Thymus (tissue), 14 donors: Measurements from ENCODE around the gene ICOS. TPM values are rescaled to one million over a fixed set of nuclear protein-coding genes. Genes with fewer than 3 reads are reported as not detected.
A peak's percentile ranks its signal among the peaks of the same experiment; 100 is the strongest.

ENCODE experiments used
- DNase-seq, 9 donors: peaks; one replicate each; pipeline ENCODE4 v3.0.0-alpha.2; 2013; ENCODE audit warnings: low spot score in 9 of 9, low read depth in 6 of 9, missing footprints in 1 of 9
- H3K27ac ChIP-seq, 2 donors: one replicate each; pipeline ENCODE4 v1.5.1; 2013; ENCODE audit warnings: control low read depth in 1 of 2, low read depth in 1 of 2, low read length in 1 of 2, mild to moderate bottlenecking in 1 of 2, moderate library complexity in 1 of 2
- H3K27me3 ChIP-seq, 2 donors: one replicate each; pipeline ENCODE4 v1.5.1; 2013; ENCODE audit warnings: low read length in 1 of 2; ENCODE audit not compliant: control insufficient read depth in 2 of 2, insufficient read depth in 1 of 2
- H3K36me3 ChIP-seq, 2 donors: one replicate each; pipeline ENCODE4 v1.5.1; 2013; ENCODE audit warnings: low read length in 1 of 2, mild to moderate bottlenecking in 1 of 2, moderate library complexity in 1 of 2; ENCODE audit not compliant: control insufficient read depth in 2 of 2, insufficient read depth in 2 of 2
- H3K4me1 ChIP-seq, 2 donors: one replicate each; pipeline ENCODE4 v1.5.1; 2013; ENCODE audit warnings: low read length in 2 of 2; ENCODE audit not compliant: control insufficient read depth in 2 of 2, insufficient read depth in 2 of 2
- H3K4me3 ChIP-seq, 2 donors: one replicate each; pipeline ENCODE4 v1.5.1; 2013; ENCODE audit warnings: low read length in 2 of 2, control low read depth in 1 of 2, mild to moderate bottlenecking in 1 of 2
- H3K9me3 ChIP-seq, 2 donors: one replicate each; pipeline ENCODE4 v1.5.1; 2013; ENCODE audit warnings: low read length in 1 of 2, mild to moderate bottlenecking in 1 of 2; ENCODE audit not compliant: control insufficient read depth in 2 of 2, insufficient read depth in 1 of 2
- WGBS: extraction: QIAGEN DNeasy Blood & Tissue Kit; methylation state at CpG from one replicate; pipeline ENCODE4 v1.1.7; 2013; 5-methylcytosine and 5-hydroxymethylcytosine counted together
- long read RNA-seq, 10 donors: transcript quantifications; one replicate each; lab custom pipeline, GENCODE V29; 2026
- polyA plus RNA-seq: library from polyadenylated mRNA; stranded (reverse); fragments of 200-250 nt; gene quantifications from one replicate; pipeline ENCODE4 v1.2.3, GENCODE V29; 2013
- total RNA-seq: library from RNA; stranded (reverse); fragments of 120-200 nt; gene quantifications from one replicate; pipeline ENCODE4 v1.2.4, GENCODE V29; 2013
- donor health status: healthy.

The ICOS gene, protein sequence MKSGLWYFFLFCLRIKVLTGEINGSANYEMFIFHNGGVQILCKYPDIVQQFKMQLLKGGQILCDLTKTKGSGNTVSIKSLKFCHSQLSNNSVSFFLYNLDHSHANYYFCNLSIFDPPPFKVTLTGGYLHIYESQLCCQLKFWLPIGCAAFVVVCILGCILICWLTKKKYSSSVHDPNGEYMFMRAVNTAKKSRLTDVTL
- total RNA-seq (67.8 TPM), polyA plus RNA-seq (16.9 TPM)
- long read RNA-seq, donor 1, partial matches to known transcripts = 0 of 1 reads
- long read RNA-seq, donor 1, other reads (novel, unspliced or antisense) = 0 of 1 reads
- long read RNA-seq, donor 2, transcript ICOS-201 (5 exons, 2,645 nt) = major isoform, 11 of 38 reads
- long read RNA-seq, donor 2, partial matches to known transcripts = 27 of 38 reads
- long read RNA-seq, donor 2, other reads (novel, unspliced or antisense) = 0 of 38 reads
- long read RNA-seq, donor 3, transcript ICOS-201 (5 exons, 2,645 nt) = major isoform, 10 of 36 reads
- long read RNA-seq, donor 3, partial matches to known transcripts = 26 of 36 reads
- long read RNA-seq, donor 3, other reads (novel, unspliced or antisense) = 0 of 36 reads
- long read RNA-seq, donor 4, transcript ICOS-201 (5 exons, 2,645 nt) = major isoform, 5 of 30 reads
- long read RNA-seq, donor 4, partial matches to known transcripts = 25 of 30 reads
- long read RNA-seq, donor 4, other reads (novel, unspliced or antisense) = 0 of 30 reads
- long read RNA-seq, donor 5, transcript ICOS-201 (5 exons, 2,645 nt) = major isoform, 25 of 59 reads
- long read RNA-seq, donor 5, partial matches to known transcripts = 34 of 59 reads
- long read RNA-seq, donor 5, other reads (novel, unspliced or antisense) = 0 of 59 reads
- long read RNA-seq, donor 6, transcript ICOS-201 (5 exons, 2,645 nt) = major isoform, 6 of 6 reads
- long read RNA-seq, donor 6, partial matches to known transcripts = 0 of 6 reads
- long read RNA-seq, donor 6, other reads (novel, unspliced or antisense) = 0 of 6 reads
- long read RNA-seq, donor 7, transcript ICOS-201 (5 exons, 2,645 nt) = major isoform, 11 of 11 reads
- long read RNA-seq, donor 7, partial matches to known transcripts = 0 of 11 reads
- long read RNA-seq, donor 7, other reads (novel, unspliced or antisense) = 0 of 11 reads
- long read RNA-seq, donor 8, transcript ICOS-201 (5 exons, 2,645 nt) = major isoform, 5 of 5 reads
- long read RNA-seq, donor 8, partial matches to known transcripts = 0 of 5 reads
- long read RNA-seq, donor 8, other reads (novel, unspliced or antisense) = 0 of 5 reads
- long read RNA-seq, donor 9, transcript ICOS-201 (5 exons, 2,645 nt) = major isoform, 9 of 14 reads
- long read RNA-seq, donor 9, partial matches to known transcripts = 5 of 14 reads
- long read RNA-seq, donor 9, other reads (novel, unspliced or antisense) = 0 of 14 reads
- long read RNA-seq, donor 10, transcript ICOS-201 (5 exons, 2,645 nt) = major isoform, 18 of 36 reads
- long read RNA-seq, donor 10, partial matches to known transcripts = 18 of 36 reads
- long read RNA-seq, donor 10, other reads (novel, unspliced or antisense) = 0 of 36 reads

DNA sequence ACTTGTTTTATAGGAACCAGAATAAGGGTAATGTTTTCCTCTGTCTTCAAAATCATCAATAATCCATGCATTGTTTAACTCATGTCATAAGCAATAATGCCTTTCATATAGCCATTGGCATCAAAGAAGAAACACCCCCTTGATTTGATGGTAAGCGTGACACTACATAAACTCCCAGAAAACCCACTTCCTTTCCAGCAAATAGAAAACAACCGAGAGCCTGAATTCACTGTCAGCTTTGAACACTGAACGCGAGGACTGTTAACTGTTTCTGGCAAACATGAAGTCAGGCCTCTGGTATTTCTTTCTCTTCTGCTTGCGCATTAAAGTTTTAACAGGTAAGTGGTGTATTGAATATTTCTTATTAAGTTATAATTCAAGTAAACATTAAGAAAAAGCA lies at the start of gene ICOS:
ICOS (plus strand) TSS at position 229 of the 400 bp plus-strand sequence; CDS start at position 281, 52 bp downstream.
- H3K27ac ChIP-seq = peak within 1 kb of the TSS; percentile 74 to 82

DNA sequence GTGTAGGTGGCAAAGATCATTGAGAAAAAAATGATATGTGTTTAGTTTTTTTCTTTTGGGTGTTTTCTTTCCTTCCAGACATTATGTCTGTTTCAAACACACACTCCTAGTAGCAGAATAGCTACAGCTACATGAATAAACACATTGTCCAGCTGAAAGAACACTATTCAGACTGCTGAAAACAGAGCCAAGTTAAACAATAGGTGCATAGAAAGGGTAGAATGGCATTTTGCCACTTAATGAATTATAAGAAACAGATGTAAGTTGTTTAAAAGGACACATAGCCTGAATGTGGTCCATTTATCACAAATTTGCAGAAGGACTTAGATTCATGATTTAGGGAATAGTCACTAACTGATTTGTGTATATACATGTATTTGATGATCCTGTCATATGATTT lies 48.9 kb upstream of the ICOS start:
- no peak for DNase-seq
- Histone ChIP-seq H3K9me3 (no peaks in the 10 kb centered on the region), H3K4me1 (no peaks in the 10 kb centered on the region), H3K4me3 (no peak overlapping the region), H3K27me3 (no peaks in the 10 kb centered on the region), H3K36me3 (no peaks in the 10 kb centered on the region), H3K27ac (no peak overlapping the region)

More for the DNA sequence above, at the start of gene ICOS:
- Histone ChIP-seq H3K4me3 (peak within 1 kb of the TSS; percentile 49 to 61), H3K4me1 (peaks cover 48 to 50% of the 10 kb centered on the region in 2 donors), H3K27me3 (no peaks in the 10 kb centered on the region), H3K9me3 (peaks cover 0 to 2% of the 10 kb centered on the region in 2 donors), H3K36me3 (no peaks in the 10 kb centered on the region)
- WGBS = 9% methylated on average over 5 of the region's 5 CpGs
- DNase-seq = peak in 7 of 9 donors; percentile 72 to 92 (median 81)

DNA sequence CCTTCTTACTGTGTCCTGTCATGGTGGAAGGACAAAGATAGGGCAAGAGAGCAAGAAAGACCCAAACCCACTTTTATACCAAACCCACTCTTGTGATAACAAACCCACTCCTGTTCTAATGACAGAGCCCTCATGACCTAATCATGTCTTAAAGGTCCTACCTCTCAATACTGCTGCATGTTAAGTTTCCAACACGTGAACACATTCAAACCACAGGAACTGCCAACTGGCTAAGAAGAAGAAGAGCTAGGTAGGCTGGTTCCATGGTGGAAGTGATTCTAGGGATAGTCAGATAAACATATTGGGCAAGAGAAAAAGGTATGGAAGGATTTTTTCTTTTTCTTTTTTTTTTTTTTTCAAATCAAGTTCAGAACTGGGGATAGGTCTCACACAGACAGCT lies 47.0 kb upstream of the ICOS start:
- 95% methylated on average over 1 of the region's 1 CpG for WGBS
- H3K27ac ChIP-seq = no peak overlapping the region

DNA sequence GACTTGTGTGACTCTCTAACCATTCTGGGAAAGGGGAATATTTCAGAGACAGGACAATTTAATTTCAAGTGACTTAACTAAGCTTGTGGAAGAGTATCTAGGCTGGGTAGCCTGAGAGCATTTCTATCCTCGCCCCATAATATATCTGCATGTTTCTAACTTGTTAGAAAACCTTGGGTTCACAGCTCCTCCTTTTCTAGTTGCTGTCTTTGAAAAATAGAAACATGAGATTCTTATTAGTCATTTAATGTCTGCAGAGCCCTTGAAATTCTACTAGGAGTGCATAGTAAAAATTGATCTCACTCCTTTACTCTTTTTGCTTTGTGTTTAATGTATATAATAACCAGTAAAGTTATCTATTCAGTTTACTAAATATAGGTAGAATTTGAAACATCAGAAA lies 46.6 kb upstream of the ICOS start:
- no peak overlapping the region for H3K4me3 ChIP-seq
- H3K4me1 ChIP-seq = no peaks in the 10 kb centered on the region
- WGBS = 90% methylated on average over 1 of the region's 1 CpG
- no peaks in the 10 kb centered on the region for H3K9me3 ChIP-seq
- no peaks in the 10 kb centered on the region for H3K36me3 ChIP-seq
- no peak for DNase-seq
- no peak overlapping the region for H3K27ac ChIP-seq
- no peaks in the 10 kb centered on the region for H3K27me3 ChIP-seq

More for the DNA sequence above, 47.0 kb upstream of the ICOS start:
- no peaks in the 10 kb centered on the region for H3K27me3 ChIP-seq
- no peak overlapping the region for H3K4me3 ChIP-seq
- no peaks in the 10 kb centered on the region for H3K9me3 ChIP-seq
- no peaks in the 10 kb centered on the region for H3K36me3 ChIP-seq
- DNase-seq = no peak
- no peaks in the 10 kb centered on the region for H3K4me1 ChIP-seq

DNA sequence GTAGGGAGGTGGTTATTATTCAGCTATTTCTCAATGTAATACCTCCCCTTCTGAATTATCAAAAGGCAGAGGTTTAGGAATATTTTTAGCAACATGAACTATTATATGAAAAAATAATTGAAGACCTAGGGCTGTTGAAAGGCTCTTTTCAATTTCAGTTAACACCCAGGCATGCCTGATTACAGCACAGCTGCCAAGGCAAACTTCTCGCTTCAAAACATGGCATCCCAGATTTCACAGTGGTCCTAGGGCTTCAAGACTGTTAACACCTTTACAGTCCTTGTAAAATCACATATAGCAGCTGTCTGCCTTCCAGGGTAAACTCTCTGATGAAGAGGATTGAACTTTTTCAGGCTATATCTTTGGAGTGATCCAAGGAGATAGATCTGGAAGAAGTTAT lies 45.8 kb upstream of the ICOS start:
- H3K9me3 ChIP-seq = no peaks in the 10 kb centered on the region
- no peaks in the 10 kb centered on the region for H3K36me3 ChIP-seq
- H3K27me3 ChIP-seq = no peaks in the 10 kb centered on the region
- no peak for DNase-seq
- H3K4me3 ChIP-seq = no peak overlapping the region
- no peaks in the 10 kb centered on the region for H3K4me1 ChIP-seq
- WGBS = 96% methylated on average over 1 of the region's 1 CpG
- no peak overlapping the region for H3K27ac ChIP-seq

DNA sequence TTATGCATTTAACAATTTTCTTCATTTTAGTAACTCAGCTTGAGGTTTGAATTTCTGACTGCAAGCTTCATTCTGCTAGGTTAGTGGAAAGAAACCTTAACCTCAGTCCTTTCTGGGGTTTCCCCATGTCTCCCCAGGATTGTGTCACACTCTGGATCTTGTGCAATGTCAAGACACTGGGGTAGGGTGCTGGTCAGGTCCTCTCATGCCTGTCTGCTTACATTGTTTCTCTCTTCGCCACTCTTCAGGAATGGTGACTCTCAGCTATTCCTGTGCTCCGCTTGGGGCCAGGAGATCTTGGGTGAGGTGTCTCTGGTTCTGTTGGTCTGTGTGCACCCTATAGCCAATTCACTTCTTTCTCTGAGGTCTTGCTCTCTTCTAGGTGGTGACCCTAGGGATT lies 45.1 kb upstream of the ICOS start:
- H3K9me3 ChIP-seq = no peaks in the 10 kb centered on the region
- H3K27me3 ChIP-seq = no peaks in the 10 kb centered on the region
- H3K4me3 ChIP-seq = no peak overlapping the region
- no peaks in the 10 kb centered on the region for H3K36me3 ChIP-seq
- no peak overlapping the region for H3K27ac ChIP-seq
- no peak for DNase-seq
- H3K4me1 ChIP-seq = no peaks in the 10 kb centered on the region
- 93% methylated on average over 2 of the region's 2 CpGs for whole genome bisulfite sequencing

DNA sequence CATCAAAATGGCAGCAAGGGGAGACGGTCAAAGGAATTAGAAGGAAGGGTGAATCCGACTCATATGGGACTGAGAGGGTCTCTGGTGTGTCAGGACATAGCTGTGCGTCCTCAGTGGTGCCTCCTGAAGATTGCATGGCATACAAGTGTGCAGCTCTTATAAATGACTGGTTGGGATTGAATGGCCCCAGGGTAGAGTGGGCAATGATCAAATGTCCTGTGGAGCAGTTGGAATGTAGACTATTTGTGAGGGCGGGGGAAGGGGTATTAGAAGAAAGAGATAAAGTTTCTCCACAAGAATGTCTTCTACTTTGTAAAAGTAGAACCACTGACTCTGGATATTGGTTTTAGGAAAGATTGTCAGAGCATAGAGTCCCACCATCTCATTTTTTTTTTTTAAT lies 44.4 kb upstream of the ICOS start:
- no peaks in the 10 kb centered on the region for H3K4me1 ChIP-seq
- H3K27me3 ChIP-seq = no peaks in the 10 kb centered on the region
- no peak overlapping the region for H3K27ac ChIP-seq
- no peak for DNase-seq
- WGBS = 96% methylated on average over 4 of the region's 4 CpGs
- H3K4me3 ChIP-seq = no peak overlapping the region
- H3K9me3 ChIP-seq = no peaks in the 10 kb centered on the region
- H3K36me3 ChIP-seq = no peaks in the 10 kb centered on the region

DNA sequence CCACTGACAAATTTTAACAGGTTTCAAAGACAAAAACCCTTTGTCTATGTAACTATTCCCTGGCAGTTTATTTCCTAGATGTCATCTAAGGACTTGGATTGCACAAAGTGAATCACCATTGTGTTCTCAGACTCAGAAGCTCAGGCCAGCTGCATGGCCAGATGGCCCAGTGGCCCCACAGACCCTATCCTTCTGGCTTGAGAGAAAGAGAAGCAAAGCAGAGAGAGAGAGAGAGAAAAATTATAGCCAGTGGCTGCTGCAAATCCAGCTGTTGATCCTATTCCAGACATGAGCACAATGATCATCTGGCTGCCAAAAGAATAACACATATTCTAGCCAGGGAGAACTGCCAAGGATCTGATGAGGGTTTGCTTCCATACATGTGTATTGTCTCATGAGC lies 43.2 kb upstream of the ICOS start:
- H3K27ac ChIP-seq = no peak overlapping the region
- no peaks in the 10 kb centered on the region for H3K4me1 ChIP-seq
- DNase-seq = no peak
- no peaks in the 10 kb centered on the region for H3K36me3 ChIP-seq
- H3K27me3 ChIP-seq = no peaks in the 10 kb centered on the region
- H3K4me3 ChIP-seq = no peak overlapping the region
- no peaks in the 10 kb centered on the region for H3K9me3 ChIP-seq
